GM04504 (cell line): ENCODE results near the gene TRPM5.

Experiments used
- DNase-seq: peaks from one replicate; pipeline ENCODE4 v3.0.0-alpha.2; 2012; ENCODE audit warnings: low read depth

The TRPM5 gene

GRCh38 chr11:2468363-2469235 is 24.3 kb upstream of the TRPM5 start:
- DNase-seq: no peak

- no peak for DNase-seq
Observed at GRCh38 chr11:2467695-2468055, 23.4 kb upstream of the TRPM5 start.

- DNase-seq: no peak
Observed at GRCh38 chr11:2466869-2467694, 22.8 kb upstream of the TRPM5 start.

- no peak for DNase-seq
Observed at GRCh38 chr11:2466069-2466801, 21.9 kb upstream of the TRPM5 start.

DNA sequence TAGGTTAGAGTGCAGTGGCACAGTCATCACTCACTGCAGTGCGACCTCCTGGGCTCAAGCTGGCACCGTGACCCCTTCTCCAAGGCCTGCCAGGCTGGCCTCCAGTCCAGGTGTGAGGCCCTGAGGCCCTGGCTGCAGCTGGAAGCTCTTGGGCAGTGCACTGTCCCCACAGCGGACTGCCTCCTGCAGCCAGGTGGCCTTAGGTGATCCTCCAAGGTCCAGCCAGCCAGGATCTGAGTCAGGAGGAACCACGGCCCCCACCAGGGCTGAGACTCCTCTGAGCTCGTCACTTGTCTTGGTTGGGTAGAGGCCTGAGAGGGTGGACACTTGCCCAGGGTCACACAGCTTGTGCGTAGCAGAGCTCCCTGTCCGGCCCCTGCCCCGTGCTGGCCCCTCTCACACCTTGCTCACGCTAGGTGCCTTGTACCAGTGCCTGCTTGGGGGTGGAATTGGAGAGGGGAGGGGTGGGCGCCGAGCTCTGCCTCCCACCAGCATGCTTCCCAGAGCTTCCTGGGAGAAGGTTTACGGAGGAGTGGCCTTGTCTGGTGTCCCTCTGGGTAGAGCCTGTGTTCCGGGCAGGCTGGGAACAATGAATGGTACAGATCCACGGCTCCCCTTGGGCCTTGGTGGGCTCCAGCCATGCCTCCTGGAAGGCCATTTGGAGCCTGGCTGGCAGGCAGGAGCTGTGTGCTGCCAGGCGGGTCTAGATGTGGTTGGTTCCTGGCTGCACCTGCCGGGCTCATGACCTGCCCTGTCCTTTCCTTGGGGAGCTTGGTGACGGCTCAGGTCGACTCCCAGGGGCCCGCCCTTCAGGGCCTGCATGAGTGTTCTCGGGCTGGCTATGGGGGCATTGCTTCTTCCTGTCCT is 21.1 kb upstream of the TRPM5 start:
- no peak for DNase-seq

GRCh38 chr11:2464451-2465165 is 20.3 kb upstream of the TRPM5 start:
- no peak for DNase-seq

GRCh38 chr11:2463766-2464277 is 19.5 kb upstream of the TRPM5 start:
- DNase-seq: no peak

DNA sequence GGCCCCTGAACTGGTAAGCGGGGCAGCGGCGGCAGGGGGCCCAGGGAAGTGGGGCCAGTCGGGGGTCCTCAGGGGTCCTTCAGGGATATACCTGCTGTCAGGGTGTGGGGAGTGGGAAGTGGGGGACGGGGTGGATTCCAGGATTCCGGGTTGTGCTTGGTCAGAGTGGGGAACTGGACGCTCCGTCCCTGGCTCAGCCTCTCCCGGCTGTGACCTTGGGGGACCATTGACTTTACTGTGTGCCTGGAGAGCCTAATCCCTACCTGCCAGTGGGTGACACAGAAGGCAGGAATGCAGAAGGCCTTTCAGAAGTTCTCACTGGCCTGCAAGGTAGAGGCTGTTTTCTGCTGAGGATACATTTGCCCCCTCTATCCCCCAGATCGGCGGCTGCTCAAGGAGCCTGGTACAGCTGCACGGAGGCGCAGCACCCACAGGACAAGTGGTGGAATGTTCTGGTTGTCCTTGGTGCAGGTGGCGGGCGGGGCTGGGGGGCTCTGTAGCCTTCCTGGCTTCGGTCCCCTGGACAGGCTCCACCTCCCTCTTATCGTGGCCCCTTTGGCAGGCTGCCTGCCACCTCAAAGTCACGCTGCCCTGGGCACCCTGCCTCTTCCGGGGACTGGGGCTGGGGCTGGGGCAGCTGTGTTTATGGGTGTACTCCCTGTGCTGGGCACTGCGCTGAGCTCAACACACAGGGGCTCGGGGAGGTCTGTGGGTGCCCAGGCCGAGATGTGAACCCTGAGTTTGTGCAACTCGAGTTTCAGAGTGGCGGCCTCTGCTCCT is 18.9 kb upstream of the TRPM5 start:
- no peak for DNase-seq

GRCh38 chr11:2462543-2462985 is 18.2 kb upstream of the TRPM5 start:
- no peak for DNase-seq

DNA sequence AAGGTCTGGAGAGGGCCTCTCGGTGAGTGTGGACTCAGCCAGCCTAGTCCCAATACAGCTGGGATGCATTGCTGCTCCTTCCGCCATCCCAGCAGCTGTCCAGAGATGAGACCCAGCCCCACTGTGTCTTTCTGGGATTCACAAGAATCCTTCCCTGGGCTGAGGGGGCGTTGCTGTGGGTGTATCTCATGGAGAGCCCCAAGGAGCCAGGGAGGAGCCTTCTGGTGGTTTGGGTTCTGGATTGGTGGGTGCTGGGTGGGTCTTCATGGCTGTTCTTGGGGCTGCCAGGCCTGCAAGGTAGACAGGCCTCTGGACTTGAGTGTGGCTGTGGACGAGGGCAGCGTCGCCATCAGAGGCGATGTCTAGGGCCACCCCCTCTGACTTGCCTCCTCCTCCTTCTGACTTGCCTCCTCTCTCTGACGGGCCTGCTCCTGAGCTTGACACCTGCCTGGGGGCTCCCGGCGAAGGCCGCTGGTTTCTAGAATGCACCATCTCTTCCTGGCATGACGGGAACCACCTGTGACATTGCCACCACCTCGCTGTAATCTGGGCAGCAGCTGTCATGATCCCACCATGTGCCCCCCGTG is 17.7 kb upstream of the TRPM5 start:
- DNase-seq: no peak

DNA sequence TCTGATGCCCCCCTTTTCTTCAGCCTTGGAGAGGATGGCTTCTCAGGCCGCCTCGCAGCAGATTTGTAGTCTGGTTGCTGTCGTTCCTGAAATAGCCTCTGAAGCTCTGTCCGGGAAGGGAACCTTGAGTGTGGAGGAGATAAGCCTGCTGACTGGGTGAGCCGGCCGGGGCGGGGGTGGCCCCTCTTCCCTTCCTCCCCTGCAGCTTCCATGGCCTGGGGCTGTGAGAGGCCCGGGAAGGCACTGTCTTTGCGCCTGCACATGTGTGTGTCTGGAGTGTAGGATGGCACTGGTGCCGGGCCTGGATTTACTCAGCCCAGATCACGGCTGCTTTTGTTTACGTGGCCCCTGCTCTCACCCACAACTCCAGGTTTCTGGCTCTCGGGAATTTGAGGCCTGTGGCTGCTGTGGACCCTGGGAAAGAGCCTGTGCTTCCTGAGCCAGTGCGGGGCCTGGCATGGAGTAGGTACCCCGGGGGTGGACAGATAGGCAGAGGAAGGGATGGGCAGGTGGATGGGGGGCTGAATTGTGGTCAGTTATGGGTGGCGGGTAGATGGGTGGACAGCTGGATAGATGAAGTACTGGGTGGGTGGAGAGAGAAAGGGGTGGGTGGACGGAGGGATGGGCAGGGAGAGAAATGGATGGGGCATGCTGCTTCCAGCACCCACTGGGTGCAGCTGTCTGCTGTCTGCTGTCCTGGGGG is 17.1 kb upstream of the TRPM5 start:
- no peak for DNase-seq

GRCh38 chr11:2460540-2461252 is 16.4 kb upstream of the TRPM5 start:
- DNase-seq: no peak

DNA sequence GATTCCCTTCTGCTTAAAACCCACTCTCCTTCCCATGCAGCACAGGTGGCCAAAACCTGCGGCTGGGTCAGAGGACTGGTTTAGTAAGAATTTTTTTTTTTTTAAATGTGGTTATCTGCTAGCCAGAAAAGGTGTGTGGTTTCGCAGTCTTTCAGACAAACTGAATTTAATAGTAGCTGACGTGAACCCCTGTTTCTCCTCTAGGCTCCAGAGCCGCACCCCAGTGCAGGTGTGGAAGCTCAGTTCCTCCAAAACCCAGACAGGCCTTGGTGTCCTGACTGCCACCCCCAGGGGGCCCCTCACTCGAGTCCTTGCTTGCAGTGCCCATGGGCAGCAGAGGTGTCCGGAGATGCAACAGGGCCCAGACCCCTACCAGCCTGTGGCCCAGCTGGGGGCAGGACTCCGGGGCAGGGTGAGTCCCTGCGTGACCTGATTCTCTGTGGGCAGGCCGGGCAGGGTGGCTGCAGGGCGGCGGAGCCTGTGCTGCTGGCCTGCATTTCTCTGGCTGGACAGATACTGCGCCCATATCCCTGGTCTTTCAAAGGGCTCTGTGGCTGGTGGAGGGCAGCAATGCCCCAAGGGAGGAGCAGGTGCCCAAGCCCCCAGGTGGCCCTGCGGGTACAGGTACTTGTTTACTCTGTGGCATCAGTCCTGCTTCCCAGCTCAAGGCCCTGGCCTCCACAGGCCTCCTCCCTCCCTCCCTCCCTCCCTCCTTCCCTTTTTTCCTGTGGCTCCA is 15.7 kb upstream of the TRPM5 start:
- DNase-seq: no peak

GRCh38 chr11:2459016-2459725 is 14.9 kb upstream of the TRPM5 start:
- no peak for DNase-seq

DNA sequence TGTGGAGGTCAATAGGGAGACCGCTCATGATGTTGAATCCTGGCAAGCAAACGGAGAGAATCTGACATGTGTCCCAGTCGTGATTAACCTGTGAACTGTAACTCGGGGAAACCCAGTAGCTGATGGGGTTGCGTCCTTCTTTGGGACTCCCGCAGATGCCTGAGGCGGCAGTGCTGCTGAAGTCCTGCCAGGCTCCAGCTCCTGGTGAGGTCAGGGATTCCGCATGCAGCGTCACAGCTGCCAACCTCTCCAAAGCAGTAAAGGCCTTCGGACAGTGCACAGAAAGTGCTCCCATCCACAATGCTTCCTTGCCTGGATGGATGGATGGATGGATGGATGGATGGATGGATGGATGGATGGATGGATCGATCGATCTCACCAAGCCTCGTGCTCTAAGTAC is 14.0 kb upstream of the TRPM5 start:
- no peak for DNase-seq

GRCh38 chr11:2453436-2453835 is 9.1 kb upstream of the TRPM5 start:
- DNase-seq: no peak
